Mucosa of stomach (tissue), 1 donor: Measurements from ENCODE around the gene GMPPA.

ENCODE experiments used
- H3K27me3 ChIP-seq: one replicate; pipeline ENCODE4 v1.7.0; 2013; ENCODE audit warnings: mild to moderate bottlenecking, low read length; ENCODE audit not compliant: control insufficient read depth, insufficient read depth
- H3K36me3 ChIP-seq: one replicate; pipeline ENCODE4 v1.7.0; 2013; ENCODE audit warnings: low read length; ENCODE audit not compliant: control insufficient read depth, insufficient read depth
- H3K4me1 ChIP-seq: one replicate; pipeline ENCODE4 v1.7.0; 2013; ENCODE audit warnings: mild to moderate bottlenecking, low read length; ENCODE audit not compliant: control insufficient read depth, insufficient read depth
- H3K4me3 ChIP-seq: one replicate; pipeline ENCODE4 v1.7.0; 2013; ENCODE audit warnings: low read length
- H3K9ac ChIP-seq: one replicate; pipeline ENCODE4 v1.7.0; 2013; ENCODE audit warnings: mild to moderate bottlenecking, low read length, moderate library complexity
- H3K9me3 ChIP-seq: one replicate; pipeline ENCODE4 v1.7.0; 2013; ENCODE audit warnings: mild to moderate bottlenecking, low read length, moderate library complexity; ENCODE audit not compliant: control insufficient read depth
- donor health status: Pancreatic carcinoma.

The GMPPA gene

GRCh38 chr2:219498280-219499057 lies at the start of gene GMPPA:
GMPPA (plus strand) TSS chr2:219498891; CDS start chr2:219499976, 1,085 bp downstream.
- peak within 1 kb of the TSS; percentile 96 for H3K4me3 ChIP-seq
- no peaks in the 10 kb centered on the region for H3K36me3 ChIP-seq
- peaks cover 41% of the 10 kb centered on the region for H3K27me3 ChIP-seq
- peak within 1 kb of the TSS; percentile 94 for H3K9ac ChIP-seq
- H3K9me3 ChIP-seq: no peaks in the 10 kb centered on the region
- H3K4me1 ChIP-seq: peaks cover 26% of the 10 kb centered on the region

GRCh38 chr2:219449609-219450008 lies 49.1 kb upstream of the GMPPA start:
- no peak overlapping the region for H3K4me3 ChIP-seq
- no peaks in the 10 kb centered on the region for H3K9me3 ChIP-seq
- H3K4me1 ChIP-seq: peaks cover 5% of the 10 kb centered on the region
- H3K9ac ChIP-seq: no peak overlapping the region
- peaks cover 56% of the 10 kb centered on the region for H3K27me3 ChIP-seq
- H3K36me3 ChIP-seq: no peaks in the 10 kb centered on the region

- Histone ChIP-seq H3K27me3 (peaks cover 46% of the 10 kb centered on the region), H3K36me3 (no peaks in the 10 kb centered on the region), H3K4me1 (peaks cover 5% of the 10 kb centered on the region), H3K4me3 (no peak overlapping the region), H3K9ac (no peak overlapping the region), H3K9me3 (no peaks in the 10 kb centered on the region)
Measured at GRCh38 chr2:219451661-219452360, 46.9 kb upstream of the GMPPA start.

GRCh38 chr2:219452361-219453317 lies 46.1 kb upstream of the GMPPA start:
- H3K36me3 ChIP-seq: no peaks in the 10 kb centered on the region
- no peak overlapping the region for H3K4me3 ChIP-seq
- no peaks in the 10 kb centered on the region for H3K9me3 ChIP-seq
- peaks cover 38% of the 10 kb centered on the region for H3K27me3 ChIP-seq
- no peak overlapping the region for H3K9ac ChIP-seq
- peaks cover 5% of the 10 kb centered on the region for H3K4me1 ChIP-seq

- peaks cover 5% of the 10 kb centered on the region for H3K4me1 ChIP-seq
- H3K9me3 ChIP-seq: no peaks in the 10 kb centered on the region
- peaks cover 26% of the 10 kb centered on the region for H3K27me3 ChIP-seq
- no peaks in the 10 kb centered on the region for H3K36me3 ChIP-seq
- no peak overlapping the region for H3K9ac ChIP-seq
- H3K4me3 ChIP-seq: no peak overlapping the region
Measured at GRCh38 chr2:219453671-219454590, 44.8 kb upstream of the GMPPA start.

GRCh38 chr2:219455581-219455980 lies 43.1 kb upstream of the GMPPA start:
- H3K36me3 ChIP-seq: no peaks in the 10 kb centered on the region
- H3K9ac ChIP-seq: no peak overlapping the region
- no peak overlapping the region for H3K4me3 ChIP-seq
- peaks cover 12% of the 10 kb centered on the region for H3K4me1 ChIP-seq
- H3K27me3 ChIP-seq: peaks cover 20% of the 10 kb centered on the region
- H3K9me3 ChIP-seq: no peaks in the 10 kb centered on the region

GRCh38 chr2:219457784-219458369 lies 40.8 kb upstream of the GMPPA start:
- Histone ChIP-seq H3K36me3 (no peaks in the 10 kb centered on the region), H3K27me3 (peaks cover 6% of the 10 kb centered on the region), H3K9me3 (no peaks in the 10 kb centered on the region), H3K4me3 (no peak overlapping the region), H3K9ac (no peak overlapping the region), H3K4me1 (peaks cover 11% of the 10 kb centered on the region)

- Histone ChIP-seq H3K9ac (no peak overlapping the region), H3K36me3 (no peaks in the 10 kb centered on the region), H3K4me1 (peaks cover 7% of the 10 kb centered on the region), H3K4me3 (no peak overlapping the region), H3K27me3 (peaks cover 6% of the 10 kb centered on the region), H3K9me3 (no peaks in the 10 kb centered on the region)
Measured at GRCh38 chr2:219458996-219459395, 39.7 kb upstream of the GMPPA start.

GRCh38 chr2:219459460-219460311 lies 39.0 kb upstream of the GMPPA start:
- no peaks in the 10 kb centered on the region for H3K9me3 ChIP-seq
- no peak overlapping the region for H3K4me3 ChIP-seq
- H3K27me3 ChIP-seq: peaks cover 6% of the 10 kb centered on the region
- H3K9ac ChIP-seq: no peak overlapping the region
- no peaks in the 10 kb centered on the region for H3K36me3 ChIP-seq
- H3K4me1 ChIP-seq: peaks cover 7% of the 10 kb centered on the region

GRCh38 chr2:219460424-219460926 lies 38.2 kb upstream of the GMPPA start:
- no peak overlapping the region for H3K9ac ChIP-seq
- H3K4me3 ChIP-seq: no peak overlapping the region
- H3K27me3 ChIP-seq: peaks cover 6% of the 10 kb centered on the region
- H3K36me3 ChIP-seq: no peaks in the 10 kb centered on the region
- H3K9me3 ChIP-seq: no peaks in the 10 kb centered on the region
- H3K4me1 ChIP-seq: peaks cover 7% of the 10 kb centered on the region
